NK-92 treated with Interleukin-12 subunit alpha and Interleukin-12 subunit beta, amount 100 ng/mL, for 24 hours (cell line): Measurements from ENCODE around the gene ATXN2.
A peak's percentile ranks its signal among the peaks of the same experiment; 100 is the strongest.

Experiments used
- DNase-seq: peaks from one replicate; lab custom pipeline; 2025; lab: John Stamatoyannopoulos, UW

The ATXN2 gene

GRCh38 chr12:111439657-111440151, 159.4 kb downstream of the ATXN2 start:
- no peak for DNase-seq

DNA sequence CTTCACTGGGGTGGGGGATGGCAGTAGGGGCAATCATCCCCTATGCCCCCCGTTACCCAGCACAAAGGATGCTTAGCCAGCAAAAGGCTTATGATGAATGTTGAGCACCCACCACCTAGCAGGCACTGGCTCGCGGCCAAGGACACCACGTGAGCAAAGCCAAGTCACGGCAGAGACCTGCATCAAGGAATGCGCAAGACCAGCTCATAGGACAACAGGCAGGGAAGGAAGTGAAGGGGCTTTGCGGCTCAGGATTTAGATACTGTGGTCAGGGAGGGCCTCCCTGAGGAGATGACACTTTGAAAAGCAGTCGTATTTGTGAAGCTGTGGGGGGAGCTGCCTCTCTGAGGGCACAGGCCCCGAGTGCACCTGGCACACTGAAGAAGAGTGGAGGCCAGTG, 160.6 kb downstream of the ATXN2 start:
- DNase-seq: no peak

DNA sequence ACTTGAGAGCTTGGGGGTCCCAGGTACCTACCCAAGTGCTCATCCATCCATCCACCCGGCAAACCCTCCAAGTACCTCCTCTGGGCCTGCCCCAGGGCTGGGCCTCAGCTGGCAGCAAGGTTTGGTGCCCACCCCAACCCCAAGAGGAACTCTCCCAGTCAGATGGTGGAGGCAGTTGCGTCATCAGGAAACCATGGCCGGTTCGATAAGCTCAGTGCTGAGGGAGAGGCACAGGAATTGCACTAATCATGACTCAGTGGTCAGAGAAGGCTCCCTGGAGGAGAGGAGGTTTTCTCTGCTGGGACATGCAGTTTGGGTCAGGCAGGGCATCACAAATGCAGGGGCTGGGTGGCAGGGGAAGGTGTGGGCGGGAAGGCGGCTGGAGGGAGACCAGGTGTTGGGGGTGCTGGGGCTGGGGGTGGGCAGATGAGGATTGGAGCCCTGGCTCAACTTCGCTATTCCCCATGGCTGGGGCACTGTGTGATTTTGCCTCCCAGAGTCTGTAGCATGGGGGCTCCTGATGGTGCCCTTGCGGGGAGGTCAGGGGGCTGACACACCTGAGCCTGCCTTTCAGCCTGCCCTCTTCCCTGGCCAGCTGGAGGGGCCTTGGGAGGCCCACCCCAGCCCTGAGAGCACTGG, 161.2 kb downstream of the ATXN2 start:
- no peak for DNase-seq

GRCh38 chr12:111436811-111437210, 162.3 kb downstream of the ATXN2 start:
- DNase-seq: no peak

GRCh38 chr12:111436266-111436665, 162.8 kb downstream of the ATXN2 start:
- no peak for DNase-seq

- DNase-seq: no peak
Observed at GRCh38 chr12:111435661-111436201, 163.4 kb downstream of the ATXN2 start.

- peak; percentile 77 for DNase-seq
Observed at GRCh38 chr12:111434680-111435338, 164.3 kb downstream of the ATXN2 start.

DNA sequence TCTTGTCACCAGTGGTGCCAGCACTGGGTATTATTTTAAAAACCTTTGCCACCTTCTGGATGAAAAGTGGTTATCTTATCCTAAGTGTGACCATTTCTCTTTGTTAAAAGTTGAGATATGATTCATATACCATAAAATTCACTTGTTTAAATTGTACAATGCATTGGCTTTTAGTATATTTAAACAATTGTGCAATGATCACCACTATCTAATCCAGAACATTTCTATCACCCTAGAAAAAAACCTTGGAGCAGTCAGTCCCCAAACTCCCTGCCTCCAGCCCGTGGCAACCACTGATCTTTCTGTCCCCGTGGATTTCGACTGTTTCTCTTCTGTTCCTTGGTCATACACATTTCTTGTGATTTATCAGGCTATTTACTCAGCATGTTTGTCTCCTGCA, 165.1 kb downstream of the ATXN2 start:
- no peak for DNase-seq

GRCh38 chr12:111431772-111432171, 167.3 kb downstream of the ATXN2 start:
- DNase-seq: no peak

DNA sequence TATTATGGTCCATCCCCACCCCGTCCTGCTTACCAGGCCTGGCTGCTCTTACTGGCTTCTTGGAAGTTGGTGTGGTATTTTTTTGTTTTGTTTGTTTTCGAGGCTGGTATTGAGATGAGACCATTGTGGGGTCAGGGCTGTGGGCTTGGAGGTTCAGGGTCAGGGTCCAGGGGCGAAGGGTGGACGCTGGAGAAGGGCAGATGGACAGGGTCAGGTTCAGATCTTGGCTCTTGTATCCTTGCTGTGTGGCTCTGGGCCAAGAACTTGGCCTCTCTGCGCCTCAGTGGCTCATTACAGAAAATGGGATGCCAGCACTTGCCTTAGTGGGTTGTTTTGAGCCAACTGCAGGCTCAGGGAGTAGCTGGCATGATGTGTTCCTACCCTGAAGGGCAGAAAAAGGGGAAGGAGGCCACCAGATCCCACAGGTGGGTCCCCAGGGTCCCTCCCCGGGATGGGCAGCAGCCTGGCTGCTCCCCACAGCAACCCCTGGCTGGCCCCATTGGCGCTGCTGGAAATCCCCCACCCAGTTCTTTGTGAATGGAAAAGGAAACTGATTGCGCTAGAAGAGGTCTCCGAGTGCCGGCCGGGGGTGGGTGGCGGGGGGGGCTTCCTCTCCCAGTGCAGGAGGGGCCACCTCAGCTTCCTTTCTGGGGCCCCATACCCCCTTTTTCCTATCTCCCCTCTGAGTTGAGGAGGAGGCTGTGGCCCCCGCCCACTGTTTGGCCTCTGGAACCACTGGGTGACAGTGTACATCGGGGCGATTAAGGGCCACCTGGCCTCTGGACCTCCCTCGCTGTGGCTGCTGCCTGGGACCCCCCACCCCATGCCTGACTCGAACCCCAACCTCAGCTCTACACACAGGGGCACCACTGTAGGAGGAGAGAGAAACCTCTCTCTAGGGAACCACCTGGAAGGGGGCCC, 168.4 kb downstream of the ATXN2 start:
- no peak for DNase-seq

DNA sequence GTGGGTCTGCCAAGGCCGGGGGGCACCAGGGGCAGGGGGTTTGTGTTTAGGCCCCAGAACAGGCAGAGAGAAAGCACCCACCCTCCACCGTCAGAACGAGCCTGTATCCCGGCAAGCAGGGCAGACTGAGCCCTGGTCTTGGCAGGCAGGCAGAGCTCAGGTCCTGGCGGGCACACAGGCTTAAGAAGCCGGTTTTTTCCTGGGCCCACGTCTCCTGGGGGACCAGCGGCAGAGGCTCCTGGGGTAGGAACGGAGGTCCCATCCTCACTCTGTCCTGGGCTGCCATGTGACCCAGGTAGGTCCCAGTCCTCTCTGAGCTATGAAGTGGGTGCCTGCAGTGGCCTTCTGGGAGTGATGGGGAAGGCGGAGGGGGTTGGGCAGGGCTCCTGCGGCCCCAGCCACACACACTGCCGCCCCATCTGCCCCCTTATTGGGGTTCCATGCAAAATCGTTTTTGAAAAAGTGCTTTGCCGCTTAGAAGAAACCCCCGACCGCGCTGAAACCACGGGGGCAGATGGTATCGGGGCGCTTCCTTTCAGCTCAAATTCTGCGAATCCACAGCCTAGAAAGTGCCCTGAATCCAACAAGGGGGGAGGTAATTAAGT, 169.2 kb downstream of the ATXN2 start:
- no peak for DNase-seq

DNA sequence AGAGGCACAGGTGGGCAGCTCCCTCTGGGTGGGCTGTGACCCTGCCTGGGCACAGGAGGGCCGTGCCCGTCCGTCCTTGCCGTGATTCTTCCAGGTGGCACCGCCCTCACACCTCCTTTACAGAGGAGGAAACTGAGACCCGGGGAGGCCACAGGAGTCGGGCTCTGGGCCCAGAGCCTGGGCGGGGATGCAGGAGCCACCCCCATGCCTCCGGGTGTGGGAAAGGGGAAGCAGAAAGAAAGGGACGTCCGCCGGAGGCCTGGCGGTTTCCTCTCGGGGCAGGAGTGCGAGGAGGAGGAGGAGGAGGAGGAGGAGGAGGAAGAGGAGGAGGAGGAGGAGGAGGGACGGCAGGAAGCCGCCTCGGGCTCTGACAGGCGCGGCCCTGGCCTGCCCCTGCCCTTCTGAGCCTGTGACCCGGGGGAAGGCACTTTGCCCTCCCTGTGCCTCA, 170.4 kb downstream of the ATXN2 start:
- DNase-seq: no peak

- DNase-seq: no peak
Observed at GRCh38 chr12:111428081-111428727, 170.9 kb downstream of the ATXN2 start.

DNA sequence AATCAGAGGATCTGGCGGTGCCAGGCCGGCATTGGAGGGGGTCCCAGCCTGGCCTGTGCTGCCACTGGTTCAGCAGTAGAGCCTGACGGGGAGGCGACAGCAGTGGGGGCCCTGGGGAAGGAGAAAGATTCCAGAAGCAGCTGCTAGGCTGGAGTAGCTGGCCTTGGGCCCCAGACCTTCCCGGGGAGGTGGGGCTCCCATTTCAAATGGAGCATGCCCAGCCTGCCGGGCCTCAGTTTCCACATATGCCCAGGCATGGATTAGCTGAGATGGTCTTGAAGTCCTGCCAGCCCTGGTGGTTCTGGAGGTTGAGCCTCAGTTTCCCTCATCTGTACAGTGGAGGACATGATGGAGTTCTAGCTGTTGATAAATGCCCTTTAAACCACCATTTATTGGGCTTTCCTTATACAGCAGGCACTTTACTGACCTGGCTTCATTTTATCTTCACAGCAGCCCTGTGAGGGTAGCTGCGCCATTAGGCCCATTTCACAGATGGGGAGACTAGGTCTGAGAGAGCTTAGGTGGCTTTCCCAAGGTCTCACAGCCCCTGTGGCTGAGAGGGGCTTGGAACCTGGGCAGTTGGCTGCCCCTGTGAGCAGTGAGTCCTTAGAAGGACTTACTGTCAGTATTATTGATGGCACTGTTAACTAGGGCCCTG, 171.6 kb downstream of the ATXN2 start:
- DNase-seq: no peak

- no peak for DNase-seq
Observed at GRCh38 chr12:111426344-111427185, 172.6 kb downstream of the ATXN2 start.

DNA sequence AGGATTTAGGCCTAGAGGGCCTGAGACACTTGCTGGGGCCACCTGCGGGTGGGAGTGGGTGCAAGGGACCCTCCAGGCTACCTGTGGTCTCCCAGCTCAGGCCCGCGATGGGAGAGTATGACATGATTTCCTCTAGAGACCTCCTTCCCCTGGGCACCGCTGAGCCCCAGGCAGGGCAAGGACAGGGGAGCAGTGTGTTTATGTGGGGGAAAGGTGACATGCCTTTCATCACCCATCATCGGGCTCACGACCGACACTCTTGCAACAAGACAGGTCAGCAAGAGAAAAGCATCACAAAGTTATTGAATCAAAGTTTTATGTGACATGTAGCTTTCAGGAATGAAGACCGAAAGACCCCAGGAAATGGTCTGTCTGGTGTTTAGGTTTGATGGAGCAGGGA, 173.5 kb downstream of the ATXN2 start:
- DNase-seq: no peak

GRCh38 chr12:111424793-111425251, 174.3 kb downstream of the ATXN2 start:
- no peak for DNase-seq

DNA sequence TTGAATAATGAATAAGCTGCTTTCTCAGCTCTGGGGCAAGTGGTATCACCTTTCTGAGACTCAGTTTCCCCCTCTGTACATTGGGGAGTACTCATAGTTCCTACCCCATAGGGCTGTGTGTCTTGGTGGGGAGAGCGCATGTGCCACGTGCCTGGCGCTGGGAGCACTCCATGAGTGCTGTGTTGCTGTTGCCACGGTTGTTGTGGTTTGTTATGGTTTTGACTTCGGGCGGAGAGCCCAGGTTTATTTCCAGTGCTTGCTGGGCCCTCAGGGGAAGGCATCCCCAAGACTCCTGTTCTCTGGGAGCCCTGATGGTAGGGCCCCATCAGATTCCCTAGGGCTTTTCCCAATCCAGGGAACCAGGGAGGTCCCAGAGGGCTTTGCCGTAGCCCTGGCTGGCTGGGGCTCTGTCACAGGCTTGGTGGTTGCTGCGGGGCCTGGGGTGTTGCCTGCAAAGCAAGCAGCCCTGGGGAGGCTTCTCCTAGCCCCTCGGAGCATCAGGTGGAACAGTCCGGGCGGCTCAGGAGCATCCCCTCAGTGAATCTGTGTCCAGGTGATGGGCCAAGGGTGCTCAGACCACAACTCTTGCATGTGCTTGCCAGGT, 174.8 kb downstream of the ATXN2 start:
- no peak for DNase-seq

- DNase-seq: no peak
Observed at GRCh38 chr12:111420494-111420893, 178.6 kb downstream of the ATXN2 start.
